Gastrocnemius medialis (tissue), 4 donors: ENCODE data around the gene SSBP4.

Experiments
- POLR2A ChIP-seq, 2 donors: fragments of 450-650 bp; IDR thresholded peaks; one replicate each; pipeline ENCODE4 v1.6.1; 2017; ENCODE audit warnings: antibody characterized with exemption in 2 of 2, mild to moderate bottlenecking in 2 of 2, moderate library complexity in 2 of 2
- TF ChIP-seq, protein P1 (sequence below), 5 experiments: fragments of 450-650 bp in 3 of 5; fragments of 200-600 bp in 2 of 5; sonication (generic) in 2 of 5; IDR thresholded peaks in 4 of 5; conservative IDR thresholded peaks in 1 of 5; 1 replicate in 4 of 5; 2 replicates in 1 of 5; pipeline ENCODE4 v1.5.1; 2016 to 2019; ENCODE audit warnings: antibody characterized with exemption in 5 of 5, mild to moderate bottlenecking in 3 of 5, moderate library complexity in 3 of 5

DNA sequence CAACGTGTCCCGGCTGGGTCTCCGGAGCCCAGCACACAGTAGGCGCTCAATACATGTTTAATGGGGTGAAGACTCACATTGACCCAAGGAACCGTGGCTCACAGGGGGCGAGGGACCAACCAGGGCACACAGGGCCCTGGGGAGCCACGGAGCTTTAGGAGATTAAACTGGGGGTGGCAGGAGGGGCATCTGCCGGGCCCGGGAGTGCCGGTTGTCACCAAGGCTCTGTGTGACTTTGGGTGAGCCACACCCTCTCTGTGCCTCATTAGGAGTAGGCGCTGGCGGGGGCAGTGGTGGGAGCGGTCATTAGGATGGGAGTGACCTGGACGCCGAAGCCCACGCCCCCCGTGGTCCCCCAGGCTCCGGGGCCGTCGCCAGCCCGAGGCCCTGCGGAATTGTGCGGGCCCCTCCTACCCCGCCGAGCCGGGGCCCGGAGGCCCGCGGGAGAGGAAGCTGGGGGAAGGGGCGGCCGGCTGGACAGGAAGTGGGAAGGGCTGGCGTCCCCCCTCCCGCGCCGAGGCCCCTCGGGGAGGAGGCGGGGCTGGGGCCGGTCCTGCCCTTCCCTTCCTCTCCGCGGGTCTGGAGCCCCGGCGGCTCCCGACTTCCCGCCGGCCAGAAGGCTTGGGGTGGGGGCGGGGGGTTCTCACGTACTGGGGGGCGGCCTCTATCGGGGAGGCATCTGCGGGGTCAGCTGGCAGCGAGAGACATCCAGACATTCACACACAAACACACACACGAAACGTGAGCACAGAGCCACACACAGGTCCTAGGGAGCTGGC is 1.8 kb upstream of the SSBP4 start:
- TF ChIP-seq POLR2A (IDR thresholded peaks at IDR 0.05): peak; percentile 42 to 53
- TF ChIP-seq, protein P1, sequence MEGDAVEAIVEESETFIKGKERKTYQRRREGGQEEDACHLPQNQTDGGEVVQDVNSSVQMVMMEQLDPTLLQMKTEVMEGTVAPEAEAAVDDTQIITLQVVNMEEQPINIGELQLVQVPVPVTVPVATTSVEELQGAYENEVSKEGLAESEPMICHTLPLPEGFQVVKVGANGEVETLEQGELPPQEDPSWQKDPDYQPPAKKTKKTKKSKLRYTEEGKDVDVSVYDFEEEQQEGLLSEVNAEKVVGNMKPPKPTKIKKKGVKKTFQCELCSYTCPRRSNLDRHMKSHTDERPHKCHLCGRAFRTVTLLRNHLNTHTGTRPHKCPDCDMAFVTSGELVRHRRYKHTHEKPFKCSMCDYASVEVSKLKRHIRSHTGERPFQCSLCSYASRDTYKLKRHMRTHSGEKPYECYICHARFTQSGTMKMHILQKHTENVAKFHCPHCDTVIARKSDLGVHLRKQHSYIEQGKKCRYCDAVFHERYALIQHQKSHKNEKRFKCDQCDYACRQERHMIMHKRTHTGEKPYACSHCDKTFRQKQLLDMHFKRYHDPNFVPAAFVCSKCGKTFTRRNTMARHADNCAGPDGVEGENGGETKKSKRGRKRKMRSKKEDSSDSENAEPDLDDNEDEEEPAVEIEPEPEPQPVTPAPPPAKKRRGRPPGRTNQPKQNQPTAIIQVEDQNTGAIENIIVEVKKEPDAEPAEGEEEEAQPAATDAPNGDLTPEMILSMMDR (IDR thresholded peaks at IDR 0.05 in 4 of 5, conservative IDR thresholded peaks at IDR 0.05 in 1 of 5): no peak
